ENCODE measurements around the gene OR2T35.

Gene OR2T35

DNA sequence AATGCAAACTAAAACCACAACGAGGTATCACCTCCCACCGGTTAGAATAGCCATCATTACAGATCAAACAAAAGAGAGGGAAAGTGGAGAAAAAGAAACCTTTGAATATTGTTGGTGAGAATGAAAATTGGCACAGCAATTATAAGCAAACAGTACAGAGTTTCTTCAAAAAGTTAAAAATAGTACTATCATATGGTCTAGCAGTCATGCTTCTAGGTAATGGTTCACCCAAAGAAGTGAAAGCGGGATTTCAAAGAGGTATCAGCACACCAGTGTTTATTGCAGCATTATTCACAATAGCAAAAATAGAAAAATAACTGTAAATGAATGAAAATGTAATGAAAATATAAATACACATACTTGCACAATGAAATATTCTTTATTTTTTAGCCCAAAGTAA is 55.7 kb downstream of the OR2T35 start:
- no peak for TF ChIP-seq EZH2phosphoT487 (IDR thresholded peaks at IDR 0.05; ENCODE audit: low read length)
- no peak for TF ChIP-seq EZH2 (optimal IDR thresholded peaks at IDR 0.05; ENCODE audit: low read depth, low read length)
- TF ChIP-seq, protein P1, sequence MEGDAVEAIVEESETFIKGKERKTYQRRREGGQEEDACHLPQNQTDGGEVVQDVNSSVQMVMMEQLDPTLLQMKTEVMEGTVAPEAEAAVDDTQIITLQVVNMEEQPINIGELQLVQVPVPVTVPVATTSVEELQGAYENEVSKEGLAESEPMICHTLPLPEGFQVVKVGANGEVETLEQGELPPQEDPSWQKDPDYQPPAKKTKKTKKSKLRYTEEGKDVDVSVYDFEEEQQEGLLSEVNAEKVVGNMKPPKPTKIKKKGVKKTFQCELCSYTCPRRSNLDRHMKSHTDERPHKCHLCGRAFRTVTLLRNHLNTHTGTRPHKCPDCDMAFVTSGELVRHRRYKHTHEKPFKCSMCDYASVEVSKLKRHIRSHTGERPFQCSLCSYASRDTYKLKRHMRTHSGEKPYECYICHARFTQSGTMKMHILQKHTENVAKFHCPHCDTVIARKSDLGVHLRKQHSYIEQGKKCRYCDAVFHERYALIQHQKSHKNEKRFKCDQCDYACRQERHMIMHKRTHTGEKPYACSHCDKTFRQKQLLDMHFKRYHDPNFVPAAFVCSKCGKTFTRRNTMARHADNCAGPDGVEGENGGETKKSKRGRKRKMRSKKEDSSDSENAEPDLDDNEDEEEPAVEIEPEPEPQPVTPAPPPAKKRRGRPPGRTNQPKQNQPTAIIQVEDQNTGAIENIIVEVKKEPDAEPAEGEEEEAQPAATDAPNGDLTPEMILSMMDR (IDR thresholded peaks at IDR 0.05; ENCODE audit: low read length), result no peak
- no peaks in the 10 kb centered on the region for H3K4me1 ChIP-seq (ENCODE audit: low read length)
- DNase-seq, result peak; percentile 6
- no peak overlapping the region for H3K9ac ChIP-seq (ENCODE audit: low read length)
- H2AFZ ChIP-seq (ENCODE audit: low read length), result no peak overlapping the region
- H3K9me3 ChIP-seq (replicated peaks; ENCODE audit: insufficient read depth, low read length), result no peaks in the 10 kb centered on the region
- H3K4me3 ChIP-seq (ENCODE audit: low read length), result no peak overlapping the region
- H3K27ac ChIP-seq (ENCODE audit: low read length), result no peak overlapping the region
- no peaks in the 10 kb centered on the region for H3K36me3 ChIP-seq (replicated peaks; ENCODE audit: insufficient read depth, low read length)
- no peaks in the 10 kb centered on the region for H3K27me3 ChIP-seq (replicated peaks; ENCODE audit: insufficient read depth, low read length)
- no peak overlapping the region for H3K4me2 ChIP-seq (ENCODE audit: low read depth, low read length)
- H3K9me2 ChIP-seq (replicated peaks; ENCODE audit: insufficient read depth, low read length), result no peaks in the 10 kb centered on the region
- no peaks in the 10 kb centered on the region for H3F3A ChIP-seq (ENCODE audit: insufficient read depth, low read length)
- H3K79me2 ChIP-seq (ENCODE audit: low read length), result no peaks in the 10 kb centered on the region
- no peaks in the 10 kb centered on the region for H4K20me1 ChIP-seq (ENCODE audit: insufficient read depth, low read length)

Data from MM.1S (cell line).